K562 (cell line): ENCODE data around the gene SLC13A4. TPM values are rescaled to one million over a fixed set of nuclear protein-coding genes. Genes with fewer than 3 reads are reported as not detected.

Experiments
- ATAC-seq: fragments of 200-7000 bp; cut with Tn5 transposase; 3 replicates; pipeline ENCODE4 v1.9.1; 2020; ENCODE audit warnings: moderate library complexity
- BruUV-seq: library from RNA; stranded (reverse); fragments of 400-500 nt; replicated peaks from 2 replicates; lab custom pipeline; 2021; lab: Mats Ljungman, UMichigan
- CTCF ChIA-PET: fragments of 300-600 bp; formaldehyde crosslinking; extraction: SDS; loops from one replicate; lab custom pipeline; 2021; ENCODE audit warnings: low intra/inter-chr PET ratio; lab: Yijun Ruan, JAX
- POLR2A ChIA-PET: fragments of 300-600, 350-650 bp; sonication (Branson Sonifier 250); formaldehyde crosslinking; extraction: SDS; loops from one replicate; lab custom pipeline; 2021; ENCODE audit warnings: antibody characterized with exemption, inconsistent platforms; lab: Yijun Ruan, JAX
- DNase-seq, 4 experiments: peaks; one replicate each; pipeline versions ENCODE4 v3.0.0 to v3.0.0-alpha.2; 2011 to 2018; ENCODE audit warnings: low spot score in 3 of 4, mixed read lengths in 3 of 4; ENCODE audit errors: extremely low read depth in 1 of 4
- FAIRE-seq: peaks from 2 replicates; lab custom pipeline; 2011; peaks lifted over from hg19 to GRCh38; lab: Jason Lieb, UNC
- H2AFZ ChIP-seq: 2 replicates; pipeline ENCODE4 v1.6.0; 2011; ENCODE audit warnings: low read depth, low read length, control low read depth, inconsistent platforms
- H3K27ac ChIP-seq: fragments of 200-600 bp; 3 replicates; pipeline ENCODE4 v1.8.0; 2011; ENCODE audit warnings: low read depth, mild to moderate bottlenecking, control low read depth, inconsistent platforms, low read length, moderate library complexity, mixed read lengths; ENCODE audit errors: extremely low read depth
- H3K27me3 ChIP-seq, 2 experiments: fragments of 300-600 bp in 1 of 2; 2 replicates in 1 of 2; 3 replicates in 1 of 2; pipeline versions ENCODE4 v1.6.0 to v1.8.0; 2011; ENCODE audit warnings: inconsistent platforms in 2 of 2, low read length in 2 of 2, mild to moderate bottlenecking in 1 of 2, mixed read lengths in 1 of 2, moderate library complexity in 1 of 2; ENCODE audit not compliant: control insufficient read depth in 2 of 2, insufficient read depth in 2 of 2
- H3K36me3 ChIP-seq: fragments of 300-600 bp; 3 replicates; pipeline ENCODE4 v1.8.0; 2011; ENCODE audit warnings: mild to moderate bottlenecking, low read length, inconsistent platforms; ENCODE audit not compliant: control insufficient read depth, insufficient read depth
- H3K4me1 ChIP-seq, 2 experiments: fragments of 200-600 bp in 1 of 2; replicated peaks in 1 of 2; 2 replicates in 1 of 2; 3 replicates in 1 of 2; pipeline versions ENCODE4 v1.5.1 to v1.8.0; 2011; ENCODE audit warnings: inconsistent platforms in 2 of 2, low read length in 2 of 2, mild to moderate bottlenecking in 1 of 2, mixed read lengths in 1 of 2, moderate library complexity in 1 of 2; ENCODE audit not compliant: control insufficient read depth in 2 of 2, insufficient read depth in 2 of 2
- H3K4me2 ChIP-seq: 2 replicates; pipeline ENCODE4 v1.6.1; 2011; ENCODE audit warnings: low read length, control low read depth, inconsistent platforms, mixed read lengths; ENCODE audit not compliant: insufficient read depth
- H3K4me3 ChIP-seq: fragments of 200-600 bp; sonication (generic), shearing (Covaris generic); 2 replicates; pipeline ENCODE4 v1.5.1; 2016; ENCODE audit warnings: control low read depth, inconsistent platforms
- H3K79me2 ChIP-seq: fragments of 200-600 bp; 3 replicates; pipeline ENCODE4 v1.8.0; 2011; ENCODE audit warnings: low read length, inconsistent platforms; ENCODE audit not compliant: control insufficient read depth, insufficient read depth
- H3K9ac ChIP-seq, 2 experiments: 2 replicates each; pipeline versions ENCODE4 v1.6.0 to v1.6.1; 2011; ENCODE audit warnings: low read depth in 2 of 2, low read length in 2 of 2, control low read depth in 1 of 2, inconsistent platforms in 1 of 2, mild to moderate bottlenecking in 1 of 2, mixed read lengths in 1 of 2; ENCODE audit not compliant: insufficient read depth in 1 of 2
- H3K9me1 ChIP-seq: one replicate; pipeline ENCODE4 v1.6.0; 2011; ENCODE audit warnings: inconsistent platforms, mild to moderate bottlenecking, low read length, moderate library complexity; ENCODE audit not compliant: control insufficient read depth, insufficient read depth
- H3K9me3 ChIP-seq: replicated peaks from 2 replicates; pipeline ENCODE4 v1.5.1; 2011; ENCODE audit warnings: low read depth, low read length, inconsistent platforms; ENCODE audit not compliant: control insufficient read depth, insufficient read depth
- H4K20me1 ChIP-seq: replicated peaks from 2 replicates; pipeline ENCODE4 v1.6.1; 2011; ENCODE audit warnings: low read length, inconsistent platforms, mixed read lengths; ENCODE audit not compliant: control insufficient read depth, insufficient read depth
- CAMTA2 ChIP-seq: fragments of 250-450 bp; sonication (Bioruptor Pico); conservative IDR thresholded peaks from 2 replicates; pipeline ENCODE4 v1.5.1; 2022
- CTBP1 ChIP-seq: fragments of 450-650 bp; IDR thresholded peaks from 2 replicates; pipeline ENCODE4 v1.6.1; 2016; ENCODE audit warnings: borderline replicate concordance
- CTCF ChIP-seq, 3 experiments: IDR thresholded peaks in 2 of 3; conservative IDR thresholded peaks in 1 of 3; 2 replicates each; pipeline ENCODE4 v1.5.1; 2011 to 2012; ENCODE audit warnings: low read length in 3 of 3, mild to moderate bottlenecking in 3 of 3, control low read depth in 2 of 3, improper control_type of control experiment in 1 of 3, inconsistent platforms in 1 of 3, low read depth in 1 of 3, mixed read lengths in 1 of 3, moderate library complexity in 1 of 3; ENCODE audit not compliant: insufficient read depth in 2 of 3
- DACH1 ChIP-seq: fragments of 450-650 bp; IDR thresholded peaks from 2 replicates; pipeline ENCODE4 v1.6.1; 2018; ENCODE audit not compliant: partially characterized antibody
- ESRRA ChIP-seq: fragments of 450-650 bp; IDR thresholded peaks from 2 replicates; pipeline ENCODE4 v1.6.1; 2014; ENCODE audit warnings: low read depth, mild to moderate bottlenecking, moderate library complexity, borderline replicate concordance
- FOS ChIP-seq: IDR thresholded peaks from 3 replicates; pipeline ENCODE4 v1.6.1; 2011; ENCODE audit not compliant: insufficient read length; ENCODE audit errors: extremely low read depth
- HNRNPUL1 ChIP-seq: fragments of 200-400 bp; formaldehyde crosslinking; IDR thresholded peaks from 2 replicates; pipeline ENCODE4 v1.6.1; 2017; ENCODE audit warnings: low read length
- L3MBTL2 ChIP-seq: fragments of 450-650 bp; IDR thresholded peaks from 2 replicates; pipeline ENCODE4 v1.6.1; 2016; ENCODE audit warnings: mild to moderate bottlenecking, moderate library complexity
- RAD21 ChIP-seq, 2 experiments: fragments of 250-450 bp in 1 of 2; fragments of 450-650 bp in 1 of 2; sonication (Bioruptor Pico) in 1 of 2; formaldehyde crosslinking in 1 of 2; IDR thresholded peaks in 1 of 2; conservative IDR thresholded peaks in 1 of 2; 2 replicates each; pipeline versions ENCODE4 v1.4.0 to v1.8.0; 2020 to 2022; ENCODE audit warnings: mild to moderate bottlenecking in 2 of 2, moderate library complexity in 1 of 2
- TFAM ChIP-seq: fragments of 250-450 bp; sonication (Bioruptor Pico); conservative IDR thresholded peaks from 2 replicates; pipeline ENCODE4 v1.5.0; 2021; ENCODE audit warnings: mild to moderate bottlenecking, moderate library complexity
- ZNF175 ChIP-seq: fragments of 200-800 bp; sonication (Bioruptor generic); IDR thresholded peaks from 2 replicates; pipeline ENCODE4 v1.6.1; 2016; ENCODE audit warnings: low read depth, mild to moderate bottlenecking, missing genetic modification characterization, missing compliant biosample characterization
- ZNF197 ChIP-seq: fragments of 200-800 bp; sonication (Bioruptor generic); IDR thresholded peaks from 2 replicates; pipeline ENCODE4 v1.6.1; 2016; ENCODE audit warnings: low read depth, missing genetic modification characterization, missing compliant biosample characterization
- ZNF551 ChIP-seq: fragments of 250-450 bp; sonication (Bioruptor Pico); IDR thresholded peaks from 2 replicates; pipeline ENCODE4 v1.5.0; 2021; ENCODE audit warnings: mild to moderate bottlenecking, moderate library complexity
- WGBS: fragments of 100-300 bp; shearing (Covaris generic); methylation state at CpG from one replicate; pipeline ENCODE4 v1.1.6; 2016; ENCODE audit warnings: low coverage, mixed read lengths; ENCODE audit not compliant: insufficient coverage; ENCODE audit errors: missing lambda C conversion rate; 5-methylcytosine and 5-hydroxymethylcytosine counted together
- in situ Hi-C: fragments of 300-500 bp; cut with MboI; formaldehyde crosslinking; loops from 4 replicates; pipeline ENCODE4 v1.15.0; 2018; ENCODE audit warnings: inconsistent platforms, mixed read lengths
- intact Hi-C: fragments of 100-400 bp; cut with micrococcal nuclease; formaldehyde crosslinking; loops from 2 replicates; pipeline ENCODE4 v1.14.2; 2022
- polyA plus RNA-seq, 8 experiments: library from polyadenylated mRNA; depleted of rRNA in 4 of 8; stranded (reverse) in 5 of 8; unstranded in 3 of 8; fragments of >200 nt; fragmentation: Nextera tagmentation in 2 of 8; fragmentation: Illumina TruSeq in 1 of 8; extraction: Ambion mirVana in 2 of 8; extraction: Trizol in 1 of 8; gene quantifications; 2 replicates each; pipeline versions ENCODE4 v1.2.1 to v1.2.3, GENCODE V29; 2011 to 2014; ENCODE audit warnings: inconsistent platforms in 1 of 8, missing spikeins in 1 of 8
- total RNA-seq, 7 experiments: library from RNA; depleted of rRNA in 6 of 7; stranded (reverse); fragments of >200 nt in 6 of 7; fragmentation: Illumina TruSeq in 2 of 7; extraction: Trizol in 2 of 7; gene quantifications; 2 replicates each; pipeline versions ENCODE4 v1.2.1 to v1.2.3, GENCODE V29; 2011 to 2021; ENCODE audit warnings: low replicate concordance in 1 of 7
- TF ChIP-seq, protein P1 (sequence below): fragments of 250-450 bp; sonication (Bioruptor Pico); IDR thresholded peaks from 2 replicates; pipeline ENCODE4 v1.8.0; 2021; ENCODE audit warnings: moderate library complexity, mild to moderate bottlenecking, inconsistent platforms
- TF ChIP-seq, protein P2 (sequence below): fragments of 250-450 bp; sonication (Bioruptor Pico); IDR thresholded peaks from 2 replicates; pipeline ENCODE4 v1.5.1; 2021; ENCODE audit warnings: mild to moderate bottlenecking
- TF ChIP-seq, protein P3 (sequence below): fragments of 450-650 bp; IDR thresholded peaks from 2 replicates; pipeline ENCODE4 v1.6.1; 2016; ENCODE audit warnings: low read depth, mild to moderate bottlenecking, moderate library complexity

The SLC13A4 gene
- total and polyA plus RNA-seq, 9 of the 15 experiments (the other 6 are each of a cell fraction or from before 2014, with no cell fraction given) = 0.11 to 1.0 (median 0.36) TPM

DNA sequence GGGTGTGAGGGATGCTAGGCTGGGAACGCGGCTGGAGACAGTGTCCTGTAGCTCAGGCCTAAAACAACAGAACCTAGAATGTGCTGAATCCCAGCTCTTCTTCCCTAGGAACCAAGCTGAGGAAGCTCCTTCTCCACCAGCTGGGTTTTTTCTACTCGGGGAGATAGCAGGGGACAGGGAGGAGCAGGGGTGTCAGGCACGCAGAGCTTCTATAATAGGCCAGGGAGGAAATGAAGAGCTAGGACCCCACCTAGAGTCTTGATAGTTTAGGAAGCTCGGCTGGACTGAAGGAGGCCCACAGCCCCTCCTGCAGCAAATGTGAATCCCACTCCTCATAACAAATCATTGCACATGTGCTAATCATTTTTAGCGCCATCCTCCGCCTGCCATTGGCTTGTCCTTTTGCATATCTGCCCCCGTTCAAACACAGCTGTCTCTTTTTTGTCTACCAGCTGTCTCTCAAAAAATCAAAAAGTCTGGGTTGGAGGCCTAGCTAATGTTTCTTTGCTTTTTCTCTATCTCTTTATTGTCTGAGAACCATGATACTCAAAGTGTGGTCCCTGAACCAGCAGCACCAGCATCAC lies 44.7 kb upstream of the SLC13A4 start:
- Histone ChIP-seq H3K27me3 (peaks cover 16 to 26% of the 10 kb centered on the region in 2 experiments; a peak in 3 of 5 replicates), H3K4me2 (no peak overlapping the region), H4K20me1 (no peaks in the 10 kb centered on the region; the same call in 1 of the 2 replicates), H3K4me3 (no peak overlapping the region), H3K9me1 (no peaks in the 10 kb centered on the region), H3K27ac (no peak overlapping the region), H3K79me2 (no peaks in the 10 kb centered on the region), H3K4me1 (0 out of 5 replicates have a peak, but pooled peaks cover 0 to 9% of the 10 kb centered on the region in 2 experiments), H3K9ac (no peak overlapping the region), H3K36me3 (no peaks in the 10 kb centered on the region), H3K9me3 (no peaks in the 10 kb centered on the region; the same call in 1 of the 2 replicates), H2AFZ (peak overlapping the region; percentile 23)
- BruUV-seq = no TSS peak
- no peak for DNase-seq
- intact Hi-C loops (no loop called here), in situ Hi-C loops (no loop called here)
- WGBS = 18% methylated on average over 8 of the region's 8 CpGs
- peak; percentile 53 for ATAC-seq
- FAIRE-seq = no peak
- ChIA-PET POLR2A (interaction anchor here (0.6 to 1.5 kb wide), 2 partner anchors 8 to 10 kb away, joined by 3 to 6 read pairs; no protein-coding TSS in a partner anchor), CTCF (no interaction called here)
- TF ChIP-seq ZNF175 = no peak
- 0 out of 6 replicates have a peak, but pooled peaks of 1 of the 3 experiments have one; percentile 9 for TF ChIP-seq CTCF (IDR thresholded peaks at IDR 0.05 in 2 of 3, conservative IDR thresholded peaks at IDR 0.05 in 1 of 3; ENCODE audit: insufficient read depth in 2 of 3, low read depth in 1 of 3, low read length in 3 of 3)
- no peak for TF ChIP-seq HNRNPUL1
- no peak for TF ChIP-seq FOS
- no peak for TF ChIP-seq CAMTA2 (CRISPR knock-in tag)
- TF ChIP-seq CTBP1 = 0 out of 2 replicates have a peak, but pooled peaks have one; percentile 24
- TF ChIP-seq, protein P1, sequence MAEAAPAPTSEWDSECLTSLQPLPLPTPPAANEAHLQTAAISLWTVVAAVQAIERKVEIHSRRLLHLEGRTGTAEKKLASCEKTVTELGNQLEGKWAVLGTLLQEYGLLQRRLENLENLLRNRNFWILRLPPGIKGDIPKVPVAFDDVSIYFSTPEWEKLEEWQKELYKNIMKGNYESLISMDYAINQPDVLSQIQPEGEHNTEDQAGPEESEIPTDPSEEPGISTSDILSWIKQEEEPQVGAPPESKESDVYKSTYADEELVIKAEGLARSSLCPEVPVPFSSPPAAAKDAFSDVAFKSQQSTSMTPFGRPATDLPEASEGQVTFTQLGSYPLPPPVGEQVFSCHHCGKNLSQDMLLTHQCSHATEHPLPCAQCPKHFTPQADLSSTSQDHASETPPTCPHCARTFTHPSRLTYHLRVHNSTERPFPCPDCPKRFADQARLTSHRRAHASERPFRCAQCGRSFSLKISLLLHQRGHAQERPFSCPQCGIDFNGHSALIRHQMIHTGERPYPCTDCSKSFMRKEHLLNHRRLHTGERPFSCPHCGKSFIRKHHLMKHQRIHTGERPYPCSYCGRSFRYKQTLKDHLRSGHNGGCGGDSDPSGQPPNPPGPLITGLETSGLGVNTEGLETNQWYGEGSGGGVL (CRISPR knock-in tag) = no peak
- no peak for TF ChIP-seq ZNF551 (CRISPR knock-in tag)
- 0 out of 2 replicates have a peak, but pooled peaks have one; percentile 34 for TF ChIP-seq ZNF197 (CRISPR knock-in tag)
- TF ChIP-seq, protein P2, sequence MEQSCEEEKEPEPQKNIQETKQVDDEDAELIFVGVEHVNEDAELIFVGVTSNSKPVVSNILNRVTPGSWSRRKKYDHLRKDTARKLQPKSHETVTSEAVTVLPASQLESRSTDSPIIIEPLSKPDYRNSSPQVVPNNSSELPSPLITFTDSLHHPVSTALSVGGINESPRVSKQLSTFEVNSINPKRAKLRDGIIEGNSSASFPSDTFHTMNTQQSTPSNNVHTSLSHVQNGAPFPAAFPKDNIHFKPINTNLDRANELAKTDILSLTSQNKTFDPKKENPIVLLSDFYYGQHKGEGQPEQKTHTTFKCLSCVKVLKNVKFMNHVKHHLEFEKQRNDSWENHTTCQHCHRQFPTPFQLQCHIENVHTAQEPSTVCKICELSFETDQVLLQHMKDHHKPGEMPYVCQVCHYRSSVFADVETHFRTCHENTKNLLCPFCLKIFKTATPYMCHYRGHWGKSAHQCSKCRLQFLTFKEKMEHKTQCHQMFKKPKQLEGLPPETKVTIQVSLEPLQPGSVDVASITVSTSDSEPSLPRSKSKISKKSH (CRISPR knock-in tag) = no peak
- TF ChIP-seq TFAM (CRISPR knock-in tag) = no peak
- TF ChIP-seq L3MBTL2 = 0 out of 2 replicates have a peak, but pooled peaks have one; percentile 8
- TF ChIP-seq, protein P3, sequence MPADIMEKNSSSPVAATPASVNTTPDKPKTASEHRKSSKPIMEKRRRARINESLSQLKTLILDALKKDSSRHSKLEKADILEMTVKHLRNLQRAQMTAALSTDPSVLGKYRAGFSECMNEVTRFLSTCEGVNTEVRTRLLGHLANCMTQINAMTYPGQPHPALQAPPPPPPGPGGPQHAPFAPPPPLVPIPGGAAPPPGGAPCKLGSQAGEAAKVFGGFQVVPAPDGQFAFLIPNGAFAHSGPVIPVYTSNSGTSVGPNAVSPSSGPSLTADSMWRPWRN = no peak
- peak; percentile 26 to 29; a peak in 1 of 4 replicates for TF ChIP-seq RAD21 (CRISPR knock-in tag; conservative IDR thresholded peaks at IDR 0.05 in 1 of 2, IDR thresholded peaks at IDR 0.05 in 1 of 2)
- no peak for TF ChIP-seq ESRRA
- TF ChIP-seq DACH1 = no peak
